GM18870 (cell line): Measurements from ENCODE around the gene IGFALS.

Experiments
- ATAC-seq: cut with Tn5 transposase; IDR thresholded peaks from one replicate; pipeline ENCODE4 v1.9.1; 2021; ENCODE audit warnings: moderate library complexity; ENCODE audit not compliant: unreplicated experiment

IGFALS gene

DNA sequence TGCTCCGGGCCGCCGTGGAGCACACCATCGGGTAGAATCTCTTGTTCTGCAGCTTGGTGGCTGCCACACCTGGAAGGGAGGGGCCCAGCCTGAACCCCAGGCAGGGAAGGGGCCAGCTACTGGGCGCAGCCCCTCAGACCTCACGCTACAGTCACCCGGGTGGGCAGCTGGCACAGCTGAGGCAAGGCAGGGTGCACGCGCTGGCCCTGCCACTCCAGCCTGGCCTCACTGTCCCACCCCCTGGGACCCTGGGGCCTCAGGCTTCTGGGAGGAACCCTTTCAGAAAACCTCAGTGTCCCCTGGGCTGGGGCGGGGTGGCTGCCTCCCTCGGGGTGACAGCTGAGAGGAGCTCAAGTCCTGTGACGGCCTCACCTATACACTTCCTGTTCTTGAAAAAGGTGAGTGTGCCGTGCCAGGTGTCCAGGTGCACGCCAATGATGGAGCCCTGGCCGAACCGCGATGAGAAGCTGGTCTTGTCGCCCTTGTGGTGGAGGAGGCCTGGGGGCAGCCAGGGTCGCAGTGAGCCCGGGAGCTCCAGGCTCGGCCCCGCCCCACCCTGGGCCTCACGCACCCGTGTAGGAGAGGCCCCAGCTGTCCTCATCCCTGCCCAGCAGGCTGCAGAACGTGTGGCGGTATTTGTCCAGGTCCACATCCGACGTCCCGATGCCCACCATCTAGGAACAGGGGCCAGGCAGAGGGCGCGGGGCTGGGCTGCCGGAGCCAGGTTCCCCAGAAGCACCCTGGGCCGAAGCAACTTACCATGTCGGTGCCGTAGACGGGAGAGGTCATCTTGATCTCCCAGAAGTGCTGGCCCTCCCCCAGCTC, 15.9 kb downstream of the IGFALS start:
- no peak for ATAC-seq

DNA sequence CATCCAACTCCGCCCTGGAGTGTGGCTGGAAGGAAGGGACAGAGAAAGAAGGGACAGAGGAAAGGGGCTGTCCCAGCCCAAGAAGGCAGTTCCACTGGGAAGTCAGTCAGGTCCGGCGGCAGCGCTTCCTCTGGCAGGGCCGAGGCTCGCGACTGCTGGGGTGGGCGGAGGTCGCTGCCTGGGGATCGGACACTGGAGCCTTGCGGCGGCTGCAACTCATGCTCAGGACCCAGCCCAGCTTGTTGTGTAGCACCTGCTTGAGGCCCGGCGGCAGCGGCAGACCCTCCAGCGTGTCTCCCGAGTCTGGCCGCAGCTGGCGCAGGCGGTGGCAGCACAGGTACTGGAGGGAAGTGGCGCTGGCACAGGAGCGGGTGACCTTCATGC, 16.5 kb downstream of the IGFALS start:
- ATAC-seq = no peak

DNA sequence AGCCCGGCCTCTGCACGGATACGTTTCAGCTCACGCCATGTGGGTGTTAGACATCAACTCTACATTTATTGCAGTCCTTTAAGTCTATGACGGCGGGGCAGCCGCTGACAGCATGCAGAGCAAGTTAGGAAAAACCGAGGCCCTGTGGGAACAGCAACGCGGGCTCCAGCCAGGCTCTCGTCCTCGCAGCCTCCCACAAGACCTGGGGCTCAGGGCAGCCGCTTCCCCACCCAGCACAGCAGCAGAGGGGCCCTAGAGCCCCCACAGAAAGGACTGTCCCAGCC, 16.9 kb downstream of the IGFALS start:
- ATAC-seq = no peak

DNA sequence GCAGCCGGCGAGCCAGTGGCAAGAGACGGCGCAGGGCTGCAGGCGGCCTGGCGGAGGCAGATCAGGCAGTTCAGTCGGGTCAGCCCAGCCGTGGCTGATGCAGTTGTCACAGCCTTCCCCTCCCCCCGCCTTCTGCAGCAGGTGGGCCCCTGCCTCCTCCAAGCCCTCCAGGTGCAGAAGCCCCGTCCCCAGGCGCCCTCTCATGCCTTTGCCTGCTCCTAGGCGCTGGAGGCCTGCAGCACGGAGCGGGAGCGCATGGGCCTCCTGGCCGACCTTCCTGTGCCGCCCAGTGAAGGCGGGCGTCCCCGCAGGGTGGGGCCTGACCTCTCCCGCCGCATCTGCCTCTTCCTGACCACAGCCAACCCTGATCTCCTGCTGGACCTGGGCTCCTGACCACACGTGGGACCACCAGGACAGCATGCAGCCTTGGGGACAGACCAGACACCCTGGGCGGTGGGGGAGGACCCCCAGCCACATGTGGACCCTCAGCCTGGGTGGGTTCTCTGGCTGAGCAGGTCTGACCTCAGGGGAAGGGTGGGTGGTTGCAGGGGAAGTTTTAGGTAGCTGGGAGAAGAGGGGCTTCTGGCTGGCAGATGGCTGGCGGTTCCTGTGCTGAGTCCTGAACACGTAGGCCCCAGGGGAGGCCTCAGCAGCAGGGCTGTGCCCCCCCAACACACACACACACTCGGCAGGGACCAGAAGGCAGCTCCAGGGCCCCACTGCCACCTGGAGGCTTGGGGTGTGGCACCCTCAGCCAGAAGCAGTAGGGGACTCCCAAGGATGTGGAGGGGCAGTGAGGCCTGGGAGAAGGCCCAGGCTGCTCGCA, 17.4 kb downstream of the IGFALS start:
- ATAC-seq = no peak

DNA sequence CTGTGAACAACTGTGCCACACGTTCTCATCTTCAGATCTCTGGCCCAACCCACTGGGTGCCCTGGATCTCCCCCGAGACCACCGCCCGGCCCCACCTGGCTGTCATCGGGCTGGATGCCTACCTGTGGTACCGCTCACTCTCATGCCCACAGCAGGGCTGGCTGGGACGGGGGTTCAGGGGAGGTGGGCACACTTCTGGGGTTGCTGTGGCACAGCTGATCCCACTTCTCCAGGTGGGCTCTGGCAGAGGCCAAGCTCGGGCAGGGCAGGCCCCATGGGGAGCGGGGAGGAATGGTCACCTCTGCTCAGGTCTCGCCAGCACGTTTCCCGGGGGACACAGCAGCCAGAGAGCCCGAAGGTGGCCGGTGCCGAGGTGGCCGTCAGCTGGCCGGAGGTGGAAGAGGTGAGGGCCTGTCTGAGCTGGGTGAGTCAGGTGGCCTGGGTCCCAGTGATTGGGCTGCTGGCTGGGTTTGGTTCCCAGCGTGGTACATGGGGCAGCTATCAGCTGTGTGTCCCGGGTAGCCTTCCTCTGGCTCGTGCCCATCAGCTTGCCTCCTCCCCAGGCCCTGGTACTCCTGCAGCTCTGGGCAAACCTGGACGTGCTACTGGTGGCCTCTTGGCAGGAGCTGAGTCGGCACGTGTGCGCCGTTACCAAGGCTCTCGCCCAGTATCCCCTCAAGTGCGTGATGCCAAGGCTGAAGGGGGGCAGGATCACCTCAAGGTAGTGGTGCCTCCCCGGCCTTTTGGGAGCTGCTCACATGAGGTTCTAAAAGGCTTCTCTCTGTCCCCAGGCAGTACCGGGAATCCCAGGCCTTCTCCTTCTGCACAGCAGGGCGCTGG, 18.3 kb downstream of the IGFALS start:
- ATAC-seq = no peak

DNA sequence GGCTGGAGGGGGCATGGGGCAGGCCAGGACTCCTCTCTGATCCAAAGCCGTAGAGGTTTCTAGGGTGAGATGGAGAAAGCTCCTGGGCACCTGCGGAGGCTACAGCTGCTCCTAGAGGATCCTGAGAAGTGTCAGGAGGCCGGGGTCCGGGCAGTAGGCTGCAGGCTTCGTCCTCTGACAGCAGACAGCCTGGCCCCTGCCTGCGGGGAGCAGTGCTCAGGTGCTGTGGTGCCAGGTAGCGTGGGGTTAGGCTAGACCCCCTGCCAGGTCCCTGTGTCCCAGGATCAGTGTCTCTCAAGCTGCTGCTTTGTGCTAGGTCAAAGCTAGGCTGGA, 19.1 kb downstream of the IGFALS start:
- no peak for ATAC-seq

DNA sequence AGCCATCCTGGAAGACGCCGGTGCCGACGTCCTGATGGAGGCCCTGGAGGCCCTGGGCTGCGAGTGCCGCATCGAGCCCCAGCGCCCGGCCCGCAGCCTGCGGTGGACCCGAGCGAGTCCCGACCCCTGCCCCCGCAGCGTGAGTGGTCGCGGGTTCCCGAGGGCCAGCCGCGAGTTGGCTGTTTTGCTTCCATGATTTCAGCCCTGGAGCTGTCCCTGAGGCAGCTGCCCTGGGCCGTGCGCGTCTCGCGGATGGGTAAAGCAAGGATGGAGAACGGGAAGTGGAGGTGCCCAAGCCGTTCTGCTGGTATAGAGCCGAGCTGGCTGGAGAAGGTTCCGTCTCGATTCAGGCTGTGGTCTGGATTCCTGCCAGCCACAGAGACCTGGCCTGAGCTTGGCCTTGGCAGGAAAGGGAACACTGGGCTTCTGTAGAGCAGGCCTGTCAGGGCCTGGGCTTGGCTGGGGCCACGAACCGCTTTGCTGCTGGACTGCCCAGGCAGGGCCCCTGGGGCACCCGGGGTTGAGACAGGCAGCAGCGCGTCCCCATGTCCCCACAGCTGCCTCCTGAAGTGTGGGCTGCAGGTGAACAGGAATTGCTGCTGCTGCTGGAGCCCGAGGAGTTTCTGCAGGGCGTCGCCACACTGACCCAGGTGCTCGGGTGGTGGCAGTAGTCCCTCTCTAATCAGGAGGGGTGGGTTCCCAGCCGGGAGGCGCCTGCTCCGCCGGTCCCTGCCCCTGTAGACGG, 19.6 kb downstream of the IGFALS start:
- ATAC-seq = no peak

DNA sequence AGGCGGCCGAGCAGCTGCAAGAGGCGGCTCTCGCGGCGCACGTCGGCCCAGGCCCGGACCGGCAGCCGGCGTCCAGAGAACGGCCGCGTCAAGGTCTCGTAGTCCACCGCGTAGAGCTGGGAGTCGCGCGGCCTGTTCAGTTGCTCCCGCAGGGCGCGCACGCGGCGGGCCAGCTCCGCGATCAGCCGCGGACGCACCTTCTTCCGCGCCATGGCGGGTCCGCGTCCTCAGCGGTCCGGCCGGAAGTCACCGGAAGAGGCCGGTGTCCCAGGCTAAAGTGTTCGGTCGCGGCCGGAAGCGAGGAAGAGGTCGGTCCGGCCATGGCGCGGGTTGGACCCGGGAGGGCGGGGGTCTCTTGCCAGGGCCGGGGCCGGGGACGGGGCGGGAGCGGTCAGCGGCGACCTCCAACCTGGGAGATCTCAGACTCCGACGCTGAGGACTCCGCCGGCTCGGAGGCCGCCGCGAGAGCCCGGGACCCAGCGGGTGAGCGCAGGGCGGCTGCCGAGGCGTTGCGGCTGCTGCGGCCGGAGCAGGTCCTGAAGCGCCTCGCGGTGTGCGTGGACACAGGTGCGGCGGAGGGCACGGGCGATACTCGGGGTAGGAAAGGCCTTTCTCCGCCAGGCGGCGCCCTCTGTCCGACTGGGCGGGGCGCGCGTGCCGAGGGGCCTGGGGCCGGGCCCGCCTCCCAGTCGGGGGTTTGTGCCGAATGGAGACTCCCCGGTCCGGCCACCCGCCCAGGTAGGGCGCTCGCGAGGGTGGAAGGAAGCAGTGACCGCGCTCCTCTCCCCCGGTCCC, 20.4 kb downstream of the IGFALS start, which contains the start of gene MRPS34:
MRPS34 (minus strand) TSS at position 227 of the 795 bp plus-strand sequence; CDS start at position 212, 15 bp downstream.
- ATAC-seq = peak; percentile 38

DNA sequence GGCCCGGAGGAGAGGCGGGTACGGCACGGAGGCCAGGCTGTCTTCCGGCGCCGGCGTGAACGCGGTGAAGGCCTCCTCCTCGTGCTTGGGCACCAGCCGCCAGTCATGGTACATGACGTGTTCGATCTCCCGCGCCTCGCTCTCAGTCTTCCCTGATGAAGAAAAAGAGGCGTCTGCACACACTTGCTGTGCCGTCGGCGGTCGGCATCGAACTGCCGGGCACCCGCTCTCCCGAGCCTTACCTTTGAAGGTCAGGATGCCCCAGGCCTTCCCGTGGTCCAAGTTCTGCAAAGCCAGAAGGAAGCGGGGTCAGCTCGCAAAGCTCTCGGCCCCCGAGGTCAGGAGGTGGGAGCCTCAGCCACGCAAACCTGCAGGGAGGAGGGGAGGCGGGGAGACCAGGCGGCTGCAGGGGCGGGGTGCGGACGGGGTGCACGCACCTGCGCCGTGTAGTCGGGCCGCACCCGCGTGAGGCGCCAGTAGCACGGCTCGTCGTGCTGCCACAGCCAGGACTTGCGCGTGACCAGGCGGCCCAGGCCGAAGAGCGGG, 21.1 kb downstream of the IGFALS start, which contains the start of gene EME2:
EME2 (plus strand) TSS at position 449 of the 546 bp plus-strand sequence. CDS start 418 bp downstream, outside the sequence.
- peak; percentile 6 for ATAC-seq

DNA sequence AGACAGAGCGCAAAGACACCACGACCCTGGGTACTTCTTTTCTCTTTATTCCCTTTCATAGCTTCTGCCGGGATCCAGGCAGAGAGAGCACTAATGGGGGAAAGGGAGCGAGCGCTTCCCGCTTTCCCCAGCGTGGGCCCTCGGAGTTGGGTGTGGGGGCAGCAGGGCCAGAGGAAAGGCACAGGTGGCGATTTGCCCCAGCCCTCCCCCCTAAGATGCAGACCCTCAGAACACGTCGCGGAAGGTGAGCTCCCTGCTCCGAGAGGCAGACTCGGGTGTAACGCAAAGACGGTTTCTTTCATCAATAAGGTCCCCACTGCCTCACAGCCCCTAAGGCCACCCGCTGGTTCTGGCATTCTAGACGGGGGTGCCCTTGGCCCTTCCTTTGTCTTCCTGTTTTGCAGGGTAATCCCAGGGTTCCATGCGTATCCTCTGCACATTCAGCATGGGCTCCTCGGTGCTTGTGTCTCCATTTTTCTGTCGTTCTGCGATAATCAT, 21.6 kb downstream of the IGFALS start:
- ATAC-seq = no peak

DNA sequence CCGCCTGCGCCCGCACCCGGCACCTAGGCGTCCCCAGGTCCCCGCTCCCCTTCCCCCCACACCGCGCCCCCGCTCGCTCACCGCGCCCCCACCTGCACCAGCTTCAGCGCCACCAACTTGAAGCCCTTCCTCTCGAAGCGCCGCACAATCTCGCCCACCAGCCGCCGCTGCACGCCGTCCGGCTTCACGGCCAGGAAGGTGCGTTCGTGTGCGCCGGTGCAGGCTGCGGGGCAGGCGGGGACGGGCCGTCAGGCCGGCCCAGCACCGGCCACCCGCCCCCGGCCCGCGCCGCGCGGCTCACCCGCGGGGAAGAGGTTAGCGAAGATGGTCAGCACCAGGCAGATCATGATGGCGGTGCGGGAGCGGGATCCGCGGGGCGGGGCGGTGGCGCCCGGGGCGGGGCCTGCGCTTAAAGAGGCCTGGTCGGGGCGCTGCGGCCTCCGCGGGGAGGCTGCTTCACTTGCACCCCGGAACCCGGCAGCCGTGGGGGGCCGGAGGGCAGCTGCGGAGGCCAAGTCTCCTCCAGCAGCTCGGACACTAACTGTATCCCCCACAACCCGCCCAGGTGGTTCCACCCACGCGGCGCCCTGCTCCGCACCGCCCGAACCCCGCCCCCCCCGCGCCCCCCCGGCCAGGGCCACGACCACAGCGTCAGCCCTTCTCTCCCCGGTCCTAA, 22.2 kb downstream of the IGFALS start, which contains the start of gene NME3:
NME3 (minus strand) TSS at position 356 of the 676 bp plus-strand sequence; CDS start at position 347, 9 bp downstream.
- ATAC-seq = no peak

DNA sequence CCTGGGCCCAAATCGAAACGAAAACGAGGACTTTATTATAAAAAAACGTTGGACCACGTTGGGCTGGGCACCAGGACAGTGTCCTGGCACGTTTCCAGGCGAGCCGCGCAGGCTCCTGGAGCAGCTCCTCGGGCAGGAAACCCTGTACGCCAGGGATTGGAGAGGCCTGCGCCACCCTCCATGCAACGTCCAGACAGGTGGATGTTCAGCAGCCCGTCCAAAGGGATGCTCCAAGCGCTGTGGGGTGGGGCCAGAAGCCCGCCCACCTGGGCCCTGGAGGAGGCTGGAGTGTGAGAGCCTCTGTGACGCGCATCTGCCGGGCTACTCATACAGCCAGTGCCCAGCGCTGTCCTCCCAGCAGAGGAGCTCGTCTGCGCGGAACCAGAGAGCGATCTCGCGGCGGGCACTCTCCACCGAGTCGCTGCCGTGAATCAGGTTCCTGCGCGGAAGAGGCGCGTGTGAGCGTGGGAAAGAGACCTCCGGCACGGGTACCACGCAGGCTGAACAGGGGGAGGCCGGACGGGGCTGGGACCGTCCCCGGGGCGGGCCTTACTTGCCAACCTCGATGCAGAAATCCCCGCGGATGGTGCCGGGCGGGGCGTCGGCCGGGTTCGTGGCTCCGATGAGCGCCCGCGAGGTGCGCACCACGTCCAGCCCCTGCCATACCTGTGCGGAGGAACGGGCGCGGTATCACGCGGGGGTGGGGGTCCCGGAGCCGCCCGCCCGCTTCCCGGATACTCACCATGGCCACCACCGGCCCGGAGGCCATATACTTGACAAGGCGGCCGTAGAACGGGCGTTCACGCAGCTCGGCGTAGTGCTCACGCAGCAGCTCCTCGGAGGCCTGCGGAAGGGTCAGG, 22.9 kb downstream of the IGFALS start:
- no peak for ATAC-seq

DNA sequence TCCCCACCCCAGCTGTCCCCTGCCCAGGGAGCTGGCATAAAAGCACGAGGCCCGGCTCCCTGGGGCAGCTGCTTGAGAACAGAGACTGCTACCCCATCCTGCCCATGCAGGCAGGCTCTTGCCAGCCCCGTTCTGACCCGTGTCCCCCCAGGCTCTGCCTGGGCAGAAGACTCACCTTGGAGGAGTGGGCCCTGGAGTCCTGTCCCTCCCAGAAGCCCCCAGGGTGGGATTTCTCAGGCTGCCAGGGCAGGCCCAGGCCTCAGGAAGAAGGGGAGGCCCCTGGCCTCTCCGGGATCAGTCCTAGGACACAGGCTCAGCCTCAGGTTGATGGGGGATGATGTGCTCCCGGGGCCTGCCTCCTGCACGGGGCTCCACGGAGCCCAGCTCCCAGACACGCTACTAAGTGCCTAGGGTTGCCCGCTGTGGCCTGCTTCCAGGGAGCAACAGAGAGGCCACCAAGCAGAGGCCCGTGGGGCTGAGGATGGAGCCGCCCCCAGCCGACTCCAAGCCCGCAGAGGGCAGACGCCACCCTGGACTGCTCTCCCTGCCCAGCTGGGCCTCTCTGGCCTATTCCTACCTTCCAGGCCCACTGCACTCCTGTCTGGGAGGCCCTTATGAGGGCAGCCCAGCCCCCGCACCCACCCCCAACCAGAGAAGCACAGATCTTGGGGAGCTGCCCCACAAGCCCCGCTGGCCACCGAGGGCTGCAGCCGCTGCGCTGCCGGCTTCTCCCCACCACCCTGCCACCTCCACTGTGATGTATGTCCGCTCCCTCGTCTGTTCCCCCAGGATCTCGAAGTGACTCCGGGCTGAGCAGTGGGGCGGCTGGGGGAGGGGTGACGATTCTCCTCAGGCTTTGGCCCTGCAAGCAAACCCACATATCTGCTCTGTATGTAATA, 23.9 kb downstream of the IGFALS start:
- no peak for ATAC-seq

DNA sequence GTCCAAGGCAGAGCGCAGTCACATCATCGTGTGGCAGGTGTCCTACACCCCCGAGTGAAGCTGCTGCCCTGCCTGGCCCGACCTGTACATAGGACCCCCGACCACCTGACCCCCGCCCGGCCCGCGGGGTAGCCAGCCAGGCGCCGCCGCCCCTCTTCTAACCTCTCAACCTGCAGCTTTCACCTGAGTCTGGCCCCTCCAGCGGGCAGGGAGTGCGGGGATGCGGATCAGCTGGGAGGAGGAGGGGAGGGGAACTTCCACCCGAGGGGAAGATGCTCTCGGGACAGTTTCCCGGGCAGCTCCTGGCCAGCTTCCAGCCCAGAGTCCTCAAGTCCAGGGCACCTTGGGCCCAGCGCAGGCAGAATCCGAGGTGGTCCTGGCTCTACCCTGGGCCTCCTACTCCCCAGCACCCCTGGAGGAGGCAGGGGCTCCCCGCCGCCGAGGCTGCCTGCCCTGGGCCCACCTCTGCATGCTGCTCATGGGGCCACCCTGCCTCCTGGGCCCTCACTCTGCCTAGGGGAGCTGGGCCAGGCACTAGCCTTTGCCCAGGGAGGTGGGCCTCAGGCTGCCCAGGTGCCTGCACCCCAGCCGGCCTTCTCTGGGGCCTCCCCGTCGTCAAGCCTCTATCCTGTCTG, 24.6 kb downstream of the IGFALS start:
- no peak for ATAC-seq

DNA sequence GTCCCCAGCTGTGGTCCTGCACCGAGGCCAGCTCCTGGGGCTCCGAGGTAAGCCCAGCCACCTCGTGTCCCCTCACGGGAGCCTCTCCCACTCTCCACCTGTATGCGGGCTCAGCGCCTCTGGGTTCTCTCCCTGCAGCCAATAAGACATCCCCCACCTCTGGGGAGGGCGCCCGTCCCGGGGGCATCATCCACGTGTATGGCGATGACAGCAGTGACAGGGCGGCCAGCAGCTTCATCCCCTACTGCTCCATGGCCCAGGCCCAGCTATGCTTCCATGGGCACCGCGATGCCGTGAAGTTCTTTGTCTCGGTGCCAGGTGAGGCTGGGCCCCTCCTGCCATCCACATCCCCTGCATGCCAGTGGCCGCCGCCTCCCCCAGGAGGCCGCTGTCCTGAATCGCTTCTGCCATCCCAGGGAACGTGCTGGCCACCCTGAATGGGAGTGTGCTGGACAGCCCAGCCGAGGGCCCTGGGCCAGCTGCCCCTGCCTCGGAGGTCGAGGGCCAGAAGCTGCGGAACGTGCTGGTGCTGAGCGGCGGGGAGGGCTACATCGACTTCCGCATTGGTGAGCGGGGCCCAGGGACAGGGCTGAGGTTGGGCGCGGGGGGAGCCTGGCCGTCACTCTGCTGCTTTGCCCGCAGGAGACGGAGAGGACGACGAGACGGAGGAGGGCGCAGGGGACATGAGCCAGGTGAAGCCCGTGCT, 25.3 kb downstream of the IGFALS start:
- ATAC-seq = no peak
